Epithelial cell of esophagus (primary cell): ENCODE results near the gene N4BP2L1.

ENCODE experiments used
- DNase-seq: peaks from one replicate; pipeline ENCODE4 v3.0.0; 2010; ENCODE audit warnings: low read depth
- H3K4me3 ChIP-seq: 2 replicates; pipeline ENCODE4 v1.5.1; 2011; ENCODE audit warnings: mild to moderate bottlenecking, low read length, control low read depth
- TF ChIP-seq, protein P1 (sequence below): IDR thresholded peaks from 2 replicates; pipeline ENCODE4 v1.5.1; 2011; ENCODE audit warnings: low read depth, mild to moderate bottlenecking, low read length, control low read depth, inconsistent platforms; ENCODE audit not compliant: insufficient read depth; ENCODE audit errors: missing control alignments

N4BP2L1 gene

GRCh38 chr13:32427852-32428580, at the start of gene N4BP2L1:
TSS of gene N4BP2L1 (minus strand) at chr13:32428130. CDS start at chr13:32428082, 48 bp downstream.
- TF ChIP-seq, protein P1, sequence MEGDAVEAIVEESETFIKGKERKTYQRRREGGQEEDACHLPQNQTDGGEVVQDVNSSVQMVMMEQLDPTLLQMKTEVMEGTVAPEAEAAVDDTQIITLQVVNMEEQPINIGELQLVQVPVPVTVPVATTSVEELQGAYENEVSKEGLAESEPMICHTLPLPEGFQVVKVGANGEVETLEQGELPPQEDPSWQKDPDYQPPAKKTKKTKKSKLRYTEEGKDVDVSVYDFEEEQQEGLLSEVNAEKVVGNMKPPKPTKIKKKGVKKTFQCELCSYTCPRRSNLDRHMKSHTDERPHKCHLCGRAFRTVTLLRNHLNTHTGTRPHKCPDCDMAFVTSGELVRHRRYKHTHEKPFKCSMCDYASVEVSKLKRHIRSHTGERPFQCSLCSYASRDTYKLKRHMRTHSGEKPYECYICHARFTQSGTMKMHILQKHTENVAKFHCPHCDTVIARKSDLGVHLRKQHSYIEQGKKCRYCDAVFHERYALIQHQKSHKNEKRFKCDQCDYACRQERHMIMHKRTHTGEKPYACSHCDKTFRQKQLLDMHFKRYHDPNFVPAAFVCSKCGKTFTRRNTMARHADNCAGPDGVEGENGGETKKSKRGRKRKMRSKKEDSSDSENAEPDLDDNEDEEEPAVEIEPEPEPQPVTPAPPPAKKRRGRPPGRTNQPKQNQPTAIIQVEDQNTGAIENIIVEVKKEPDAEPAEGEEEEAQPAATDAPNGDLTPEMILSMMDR: no peak
- DNase-seq: peak; percentile 27

DNA sequence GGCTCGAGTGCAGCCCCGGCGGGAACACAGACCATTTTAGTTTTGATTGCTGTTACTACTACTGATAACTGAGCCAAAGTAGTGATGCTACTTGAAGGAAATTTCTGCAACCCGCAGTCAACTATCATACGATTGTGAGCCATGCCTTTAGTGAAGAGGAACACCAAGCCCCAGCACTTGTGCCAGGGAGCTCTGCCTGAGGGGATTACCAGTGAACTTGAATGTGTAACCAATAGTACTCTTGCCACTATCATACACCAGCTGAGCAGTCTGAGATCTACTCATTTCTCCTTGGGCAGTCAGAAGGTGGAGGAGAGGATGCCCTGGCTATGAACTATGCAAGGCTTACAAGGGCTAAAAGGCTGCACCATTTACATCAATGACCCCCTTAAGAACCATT, 49.0 kb upstream of the N4BP2L1 start:
- TF ChIP-seq, protein P1: no peak
- no peak for DNase-seq
- H3K4me3 ChIP-seq: no peak overlapping the region

More at GRCh38 chr13:32427852-32428580, at the start of gene N4BP2L1:
- H3K4me3 ChIP-seq: peak within 1 kb of the TSS; percentile 48

- DNase-seq: peak; percentile 10
- TF ChIP-seq, protein P1: no peak
- H3K4me3 ChIP-seq: no peak overlapping the region
Observed at GRCh38 chr13:32476021-32476731, 48.2 kb upstream of the N4BP2L1 start.

DNA sequence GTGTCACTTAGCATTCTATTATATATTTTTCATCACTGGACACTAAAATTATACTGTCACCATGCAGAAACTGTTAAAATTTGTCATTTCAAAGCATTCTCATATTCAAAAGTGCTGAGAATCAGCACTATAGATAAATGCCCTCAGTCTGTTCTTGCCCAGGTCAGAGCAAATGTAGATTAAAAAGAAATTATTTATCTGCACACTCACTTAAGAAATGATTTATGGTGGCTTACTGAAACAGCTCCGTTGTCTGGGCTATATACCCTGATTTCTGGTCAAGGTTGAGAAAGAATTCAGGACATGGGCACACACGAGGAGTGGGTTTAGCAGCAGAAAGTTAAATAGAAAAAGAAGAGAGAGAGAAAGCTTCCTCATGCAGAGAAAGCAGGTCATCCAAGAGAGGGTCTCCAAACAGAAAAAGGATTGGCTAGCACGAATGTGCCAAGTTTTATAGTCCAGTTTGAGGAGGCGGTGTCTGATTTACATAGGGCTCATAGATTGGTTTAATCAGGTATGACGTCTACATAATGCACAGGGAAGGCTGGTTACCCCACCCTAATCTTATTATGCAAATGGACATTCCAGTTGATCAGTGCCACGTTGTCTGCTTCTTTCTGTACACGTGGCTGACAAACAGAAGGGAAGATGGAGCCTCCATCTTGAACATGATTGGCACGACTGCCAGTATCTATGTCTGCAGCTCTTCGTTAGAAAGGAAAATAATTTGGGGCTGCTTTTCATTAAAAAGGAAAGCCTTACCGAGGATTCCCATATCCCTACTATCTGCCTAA, 47.3 kb upstream of the N4BP2L1 start:
- TF ChIP-seq, protein P1: no peak
- DNase-seq: peak; percentile 10

GRCh38 chr13:32473650-32474049, 45.7 kb upstream of the N4BP2L1 start:
- no peak overlapping the region for H3K4me3 ChIP-seq
- TF ChIP-seq, protein P1: no peak
- no peak for DNase-seq

More for the DNA sequence above, 47.3 kb upstream of the N4BP2L1 start:
- H3K4me3 ChIP-seq: no peak overlapping the region

DNA sequence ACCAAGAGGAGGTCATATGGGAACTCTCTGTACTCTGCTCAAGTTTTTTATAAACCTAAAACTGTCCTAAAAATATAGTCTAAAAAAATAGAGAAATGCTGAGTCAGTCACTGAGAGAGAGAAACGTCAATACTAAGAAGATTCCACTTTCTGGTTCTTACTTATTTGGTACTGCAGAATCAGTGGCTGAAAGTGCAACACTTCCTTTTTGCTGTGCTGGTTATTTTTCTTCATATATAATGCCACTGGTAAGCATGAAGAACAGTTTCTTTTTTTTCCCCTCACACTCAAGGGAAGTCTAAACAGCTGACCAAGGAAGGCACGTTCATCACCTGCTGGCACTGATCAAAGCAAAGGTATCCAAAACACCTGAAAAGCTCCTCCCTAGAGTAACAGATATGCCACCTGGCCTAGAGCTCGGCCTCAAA, 44.3 kb upstream of the N4BP2L1 start:
- TF ChIP-seq, protein P1: no peak
- no peak for DNase-seq
- no peak overlapping the region for H3K4me3 ChIP-seq
